HCT116 (cell line): Measurements from ENCODE around the gene SIRT3. TPM values are rescaled to one million over a fixed set of nuclear protein-coding genes. Genes with fewer than 3 reads are reported as not detected.
A peak's percentile ranks its signal among the peaks of the same experiment; 100 is the strongest.

Experiments
- ATAC-seq: fragments of 200-7000 bp; cut with Tn5 transposase; 2 replicates; pipeline ENCODE4 v1.9.1; 2020; ENCODE audit warnings: mild to moderate bottlenecking, moderate library complexity
- BruUV-seq: library from RNA; stranded (reverse); fragments of 400-500 nt; replicated peaks from 2 replicates; lab custom pipeline; 2021; lab: Mats Ljungman, UMichigan
- CTCF ChIA-PET: fragments of 300-600 bp; sonication (Branson Sonifier 250); formaldehyde crosslinking; loops from one replicate; lab custom pipeline; 2021; ENCODE audit warnings: antibody characterized with exemption; lab: Charles Lee
- POLR2A ChIA-PET: fragments of 300-600, 350-600 bp; sonication (Branson Sonifier 250); formaldehyde crosslinking; loops from one replicate; lab custom pipeline; 2021; ENCODE audit warnings: antibody characterized with exemption; lab: Charles Lee
- RAD21 ChIA-PET, 2 experiments: fragments of 300-600 bp; sonication (Branson Sonifier 250); formaldehyde crosslinking; loops; one replicate each; lab custom pipeline; 2023; ENCODE audit warnings: low total read pairs in 2 of 2; ENCODE audit not compliant: uncharacterized antibody in 2 of 2, unreplicated experiment in 2 of 2, low non-redundant PET in 1 of 2; lab: Charles Lee
- DNase-seq: peaks from one replicate; pipeline ENCODE4 v3.0.0-alpha.2; 2010; ENCODE audit warnings: low read depth, low spot score
- H2AFZ ChIP-seq: fragments of 200-600 bp; shearing (Covaris generic), sonication (generic); 2 replicates; pipeline ENCODE4 v1.6.1; 2017; ENCODE audit warnings: low read depth, mixed run types, mixed read lengths, antibody characterized with exemption, low read length; ENCODE audit not compliant: poor library complexity, severe bottlenecking
- H3K27ac ChIP-seq: 2 replicates; pipeline ENCODE4 v1.5.1; 2012; ENCODE audit warnings: low read depth, low read length
- H3K27me3 ChIP-seq: fragments of 200-600 bp; sonication (generic); 2 replicates; pipeline ENCODE4 v1.6.1; 2016; ENCODE audit warnings: mixed run types, low read length, mixed read lengths; ENCODE audit not compliant: insufficient read depth
- H3K36me3 ChIP-seq, 2 experiments: fragments of 200-500 bp in 1 of 2; fragments of 200-600 bp in 1 of 2; sonication (Bioruptor generic) in 1 of 2; sonication (generic) in 1 of 2; 2 replicates each; pipeline versions ENCODE4 v1.5.1 to v1.6.1; 2014 to 2016; ENCODE audit warnings: low read length in 2 of 2, inconsistent platforms in 1 of 2, mixed read lengths in 1 of 2, mixed run types in 1 of 2; ENCODE audit not compliant: insufficient read depth in 2 of 2, control insufficient read depth in 1 of 2
- H3K4me1 ChIP-seq, 2 experiments: fragments of 200-600 bp in 1 of 2; sonication (generic) in 1 of 2; 2 replicates each; pipeline versions ENCODE4 v1.5.1 to v1.6.1; 2012 to 2017; ENCODE audit warnings: low read length in 2 of 2, inconsistent platforms in 1 of 2, mild to moderate bottlenecking in 1 of 2, mixed read lengths in 1 of 2, mixed run types in 1 of 2, moderate library complexity in 1 of 2; ENCODE audit not compliant: insufficient read depth in 2 of 2, control insufficient read depth in 1 of 2
- H3K4me2 ChIP-seq: fragments of 200-600 bp; sonication (generic); 2 replicates; pipeline ENCODE4 v1.6.1; 2017; ENCODE audit warnings: mixed run types, low read length, mixed read lengths
- H3K4me3 ChIP-seq, 2 experiments: fragments of 200-600 bp in 1 of 2; sonication (generic) in 1 of 2; replicated peaks in 1 of 2; 2 replicates each; pipeline ENCODE4 v1.5.1; 2011 to 2016; ENCODE audit warnings: low read length in 2 of 2, control low read depth in 1 of 2, low read depth in 1 of 2, mild to moderate bottlenecking in 1 of 2, mixed read lengths in 1 of 2, mixed run types in 1 of 2
- H3K79me2 ChIP-seq: fragments of 200-600 bp; sonication (generic); 2 replicates; pipeline ENCODE4 v1.6.1; 2017; ENCODE audit warnings: mild to moderate bottlenecking, mixed run types, low read length, moderate library complexity, mixed read lengths; ENCODE audit not compliant: insufficient read depth
- H3K9ac ChIP-seq: fragments of 200-600 bp; sonication (generic); 2 replicates; pipeline ENCODE4 v1.6.1; 2016; ENCODE audit warnings: low read length, mixed read lengths
- H3K9me2 ChIP-seq: fragments of 200-600 bp; sonication (generic), shearing (Covaris generic); 2 replicates; pipeline ENCODE4 v1.6.1; 2017; ENCODE audit warnings: mixed run types, mild to moderate bottlenecking, moderate library complexity; ENCODE audit not compliant: insufficient read depth
- H3K9me3 ChIP-seq, 2 experiments: fragments of 200-500 bp in 1 of 2; fragments of 200-600 bp in 1 of 2; sonication (Bioruptor generic) in 1 of 2; sonication (generic) in 1 of 2; 2 replicates each; pipeline ENCODE4 v1.6.1; 2014 to 2017; ENCODE audit warnings: low read length in 2 of 2, mixed read lengths in 2 of 2, inconsistent platforms in 1 of 2, low read depth in 1 of 2, mild to moderate bottlenecking in 1 of 2, mixed run types in 1 of 2, moderate library complexity in 1 of 2; ENCODE audit not compliant: control insufficient read depth in 1 of 2, insufficient read depth in 1 of 2
- H4K20me1 ChIP-seq: fragments of 200-600 bp; sonication (generic), shearing (Covaris generic); 2 replicates; pipeline ENCODE4 v1.6.1; 2017; ENCODE audit warnings: mixed run types, mild to moderate bottlenecking, moderate library complexity; ENCODE audit not compliant: insufficient read depth
- ELF1 ChIP-seq: IDR thresholded peaks from 2 replicates; pipeline ENCODE4 v1.6.1; 2012; ENCODE audit warnings: low read depth, borderline replicate concordance
- EZH2phosphoT487 ChIP-seq: fragments of 200-600 bp; IDR thresholded peaks from 2 replicates; pipeline ENCODE4 v1.6.1; 2018; ENCODE audit warnings: antibody characterized with exemption, borderline replicate concordance
- FOSL1 ChIP-seq: IDR thresholded peaks from 2 replicates; pipeline ENCODE4 v1.6.1; 2012; ENCODE audit warnings: low read depth
- RAD21 ChIP-seq: IDR thresholded peaks from 2 replicates; pipeline ENCODE4 v1.6.1; 2012; ENCODE audit warnings: low read depth, mild to moderate bottlenecking
- SIN3A ChIP-seq: IDR thresholded peaks from 2 replicates; pipeline ENCODE4 v1.6.1; 2012; ENCODE audit warnings: low read depth
- SRF ChIP-seq: IDR thresholded peaks from 2 replicates; pipeline ENCODE4 v1.6.1; 2012; ENCODE audit warnings: low read depth
- YY1 ChIP-seq: IDR thresholded peaks from 2 replicates; pipeline ENCODE4 v1.6.1; 2011; ENCODE audit warnings: low read length, low read depth, moderate library complexity, mild to moderate bottlenecking; ENCODE audit not compliant: insufficient replicate concordance; ENCODE audit errors: extremely low read depth
- ZNF274 ChIP-seq: fragments of 200-500 bp; sonication (Bioruptor generic); IDR thresholded peaks from 2 replicates; pipeline ENCODE4 v1.6.1; 2014; ENCODE audit warnings: mild to moderate bottlenecking, low read depth, low read length, inconsistent platforms
- intact Hi-C: fragments of 100-400 bp; cut with micrococcal nuclease; formaldehyde crosslinking; loops from 2 replicates; pipeline ENCODE4 v1.10.0; 2022
- total RNA-seq: library from RNA; stranded (reverse); gene quantifications from one replicate; pipeline ENCODE4 v1.2.1, GENCODE V29; 2021; ENCODE audit not compliant: unreplicated experiment
- TF ChIP-seq, protein P1 (sequence below): IDR thresholded peaks from 2 replicates; pipeline ENCODE4 v1.6.1; 2011; ENCODE audit warnings: mild to moderate bottlenecking, low read length, moderate library complexity; ENCODE audit not compliant: insufficient replicate concordance; ENCODE audit errors: extremely low read depth
- TF ChIP-seq, protein P2 (sequence below), 3 experiments: fragments of 200-600 bp in 1 of 3; sonication (generic) in 1 of 3; IDR thresholded peaks in 2 of 3; conservative IDR thresholded peaks in 1 of 3; 2 replicates each; pipeline ENCODE4 v1.5.1; 2012 to 2017; ENCODE audit warnings: low read depth in 2 of 3, low read length in 2 of 3, antibody characterized with exemption in 1 of 3, borderline replicate concordance in 1 of 3, control low read depth in 1 of 3, mild to moderate bottlenecking in 1 of 3, mixed read lengths in 1 of 3, mixed run types in 1 of 3, moderate library complexity in 1 of 3; ENCODE audit not compliant: insufficient read depth in 1 of 3

Gene SIRT3
- total RNA-seq, 1 experiment from 2014 or later: 17.9 TPM

DNA sequence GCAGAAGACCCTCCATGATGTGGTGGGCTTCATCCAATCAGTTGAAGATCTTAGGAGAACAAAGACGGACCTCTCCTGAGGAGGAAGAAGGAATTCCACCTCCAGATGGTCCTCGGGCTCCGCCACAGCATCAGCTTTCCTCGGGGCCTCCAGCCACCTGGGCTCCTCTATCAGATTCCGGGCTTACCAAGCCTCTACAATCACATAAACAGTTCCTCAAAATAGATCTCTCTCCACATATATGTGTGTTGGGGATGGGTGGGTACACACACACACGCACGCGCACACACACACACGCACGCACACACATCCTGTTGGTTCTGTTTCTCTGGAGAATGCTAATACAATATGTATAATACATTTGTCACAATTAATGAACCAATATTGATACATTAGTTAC, 23.3 kb upstream of the SIRT3 start:
- ATAC-seq (no peak), DNase-seq (no peak)
- Histone ChIP-seq H3K27ac (no peak overlapping the region), H3K4me1 (no peaks in the 10 kb centered on the region), H3K9me3 (no peaks in the 10 kb centered on the region), H3K79me2 (no peaks in the 10 kb centered on the region), H3K4me2 (no peak overlapping the region), H3K9me2 (no peaks in the 10 kb centered on the region), H4K20me1 (no peaks in the 10 kb centered on the region), H2AFZ (no peak overlapping the region), H3K36me3 (no peaks in the 10 kb centered on the region), H3K4me3 (no peak overlapping the region), H3K9ac (no peak overlapping the region), H3K27me3 (no peaks in the 10 kb centered on the region)
- intact Hi-C loops: no loop called here
- ChIA-PET RAD21 (no interaction called here), POLR2A (no interaction called here), CTCF (interaction anchor here (2.2 kb wide), 1 partner anchor 9 kb away, joined by 6 read pairs; no protein-coding TSS in a partner anchor)
- TF ChIP-seq YY1 (no peak), RAD21 (no peak), EZH2phosphoT487 (no peak), FOSL1 (no peak)
- TF ChIP-seq, protein P1, sequence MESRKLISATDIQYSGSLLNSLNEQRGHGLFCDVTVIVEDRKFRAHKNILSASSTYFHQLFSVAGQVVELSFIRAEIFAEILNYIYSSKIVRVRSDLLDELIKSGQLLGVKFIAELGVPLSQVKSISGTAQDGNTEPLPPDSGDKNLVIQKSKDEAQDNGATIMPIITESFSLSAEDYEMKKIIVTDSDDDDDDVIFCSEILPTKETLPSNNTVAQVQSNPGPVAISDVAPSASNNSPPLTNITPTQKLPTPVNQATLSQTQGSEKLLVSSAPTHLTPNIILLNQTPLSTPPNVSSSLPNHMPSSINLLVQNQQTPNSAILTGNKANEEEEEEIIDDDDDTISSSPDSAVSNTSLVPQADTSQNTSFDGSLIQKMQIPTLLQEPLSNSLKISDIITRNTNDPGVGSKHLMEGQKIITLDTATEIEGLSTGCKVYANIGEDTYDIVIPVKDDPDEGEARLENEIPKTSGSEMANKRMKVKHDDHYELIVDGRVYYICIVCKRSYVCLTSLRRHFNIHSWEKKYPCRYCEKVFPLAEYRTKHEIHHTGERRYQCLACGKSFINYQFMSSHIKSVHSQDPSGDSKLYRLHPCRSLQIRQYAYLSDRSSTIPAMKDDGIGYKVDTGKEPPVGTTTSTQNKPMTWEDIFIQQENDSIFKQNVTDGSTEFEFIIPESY: no peak
- no TSS peak for BruUV-seq

DNA sequence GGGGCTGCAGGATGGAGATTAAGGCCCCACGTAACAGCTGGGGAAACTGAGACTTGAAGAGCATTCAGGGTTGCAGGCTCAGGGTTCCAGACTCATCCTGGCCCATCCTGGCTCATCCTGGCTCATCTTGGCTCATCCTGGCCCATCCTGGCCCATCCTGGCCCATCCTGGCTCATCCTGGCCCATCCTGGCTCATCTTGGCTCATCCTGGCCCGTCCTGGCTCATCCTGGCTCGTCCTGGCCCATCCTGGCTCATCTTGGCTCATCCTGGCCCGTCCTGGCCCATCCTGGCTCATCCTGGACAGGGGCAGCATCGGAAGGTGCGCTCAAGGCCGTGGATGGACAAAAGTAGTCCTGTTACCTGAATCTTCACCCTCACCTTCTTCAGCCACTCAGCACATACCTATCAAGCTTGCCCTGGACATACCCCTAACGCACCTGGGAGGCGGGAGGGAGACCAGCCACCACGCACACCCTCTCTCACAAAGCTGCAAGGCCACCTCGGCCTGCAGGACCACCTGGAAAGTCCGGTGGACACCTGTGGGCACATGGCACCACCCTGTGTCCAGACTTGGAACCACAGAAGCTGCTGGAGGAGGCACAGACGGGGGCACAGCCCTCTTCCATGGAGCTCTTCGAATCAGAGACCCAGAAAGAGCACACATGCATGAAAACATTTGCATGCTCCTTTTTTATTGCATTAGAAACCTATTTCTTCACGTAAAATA, 21.8 kb upstream of the SIRT3 start:
- POLR2A ChIA-PET: interaction anchor here (0.6 kb wide), 1 partner anchor 98 kb away, joined by 3 read pairs; no protein-coding TSS in a partner anchor
- no peak overlapping the region for H3K4me2 ChIP-seq

More for the DNA sequence above, 21.8 kb upstream of the SIRT3 start:
- ChIA-PET RAD21 (no interaction called here), CTCF (no interaction called here)
- Histone ChIP-seq H2AFZ (no peak overlapping the region), H3K4me3 (no peak overlapping the region), H3K4me1 (no peaks in the 10 kb centered on the region), H4K20me1 (no peaks in the 10 kb centered on the region), H3K9me3 (no peaks in the 10 kb centered on the region), H3K27me3 (no peaks in the 10 kb centered on the region), H3K27ac (no peak overlapping the region), H3K36me3 (peaks cover 3 to 8% of the 10 kb centered on the region in 2 experiments; a peak in 3 of 4 replicates), H3K9ac (no peak overlapping the region), H3K79me2 (no peaks in the 10 kb centered on the region), H3K9me2 (no peaks in the 10 kb centered on the region)
- intact Hi-C loops: no loop called here
- no TSS peak for BruUV-seq
- TF ChIP-seq, protein P2, sequence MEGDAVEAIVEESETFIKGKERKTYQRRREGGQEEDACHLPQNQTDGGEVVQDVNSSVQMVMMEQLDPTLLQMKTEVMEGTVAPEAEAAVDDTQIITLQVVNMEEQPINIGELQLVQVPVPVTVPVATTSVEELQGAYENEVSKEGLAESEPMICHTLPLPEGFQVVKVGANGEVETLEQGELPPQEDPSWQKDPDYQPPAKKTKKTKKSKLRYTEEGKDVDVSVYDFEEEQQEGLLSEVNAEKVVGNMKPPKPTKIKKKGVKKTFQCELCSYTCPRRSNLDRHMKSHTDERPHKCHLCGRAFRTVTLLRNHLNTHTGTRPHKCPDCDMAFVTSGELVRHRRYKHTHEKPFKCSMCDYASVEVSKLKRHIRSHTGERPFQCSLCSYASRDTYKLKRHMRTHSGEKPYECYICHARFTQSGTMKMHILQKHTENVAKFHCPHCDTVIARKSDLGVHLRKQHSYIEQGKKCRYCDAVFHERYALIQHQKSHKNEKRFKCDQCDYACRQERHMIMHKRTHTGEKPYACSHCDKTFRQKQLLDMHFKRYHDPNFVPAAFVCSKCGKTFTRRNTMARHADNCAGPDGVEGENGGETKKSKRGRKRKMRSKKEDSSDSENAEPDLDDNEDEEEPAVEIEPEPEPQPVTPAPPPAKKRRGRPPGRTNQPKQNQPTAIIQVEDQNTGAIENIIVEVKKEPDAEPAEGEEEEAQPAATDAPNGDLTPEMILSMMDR (IDR thresholded peaks at IDR 0.05 in 2 of 3, conservative IDR thresholded peaks at IDR 0.05 in 1 of 3; ENCODE audit: borderline replicate concordance in 1 of 3, insufficient read depth in 1 of 3, low read depth in 2 of 3, low read length in 2 of 3): peak; percentile 34 to 48 (median 40); a peak in 4 of 6 replicates
- TF ChIP-seq SIN3A (no peak), SRF (no peak), ELF1 (no peak), ZNF274 (no peak), RAD21 (peak; percentile 59)
- TF ChIP-seq, protein P1: no peak
- ATAC-seq (peak; percentile 80), DNase-seq (no peak)
